Adrenal gland (tissue), 12 donors: ENCODE results near the gene CNTNAP2. TPM values are rescaled to one million over a fixed set of nuclear protein-coding genes. Genes with fewer than 3 reads are reported as not detected.
"Not testable (repeated sequence)": the region's sequence is repeated elsewhere in the genome, so short reads cannot be mapped to it uniquely, and the experiment has no call there.

Source experiments
- DNase-seq, 7 donors: peaks; one replicate each; pipeline ENCODE4 v3.0.0-alpha.2; 2019 to 2020
- H3K27ac ChIP-seq, 5 donors: fragments of 200-600 bp; sonication (generic) in 4 of 5; 1 replicate in 3 of 5; 2 replicates in 2 of 5; pipeline versions ENCODE4 v1.5.1 to v1.8.0; 2016 to 2020; ENCODE audit warnings: mild to moderate bottlenecking in 1 of 5
- H3K27me3 ChIP-seq: fragments of 200-600 bp; 2 replicates; pipeline ENCODE4 v1.8.0; 2021
- H3K36me3 ChIP-seq, 2 donors: fragments of 200-600 bp; replicated peaks in 1 of 2; 1 replicate in 1 of 2; 2 replicates in 1 of 2; pipeline versions ENCODE4 v1.5.1 to v1.8.0; 2018 to 2022
- H3K4me1 ChIP-seq, 2 donors: fragments of 200-600 bp; replicated peaks in 1 of 2; 1 replicate in 1 of 2; 2 replicates in 1 of 2; pipeline versions ENCODE4 v1.5.1 to v1.8.0; 2018 to 2021
- H3K4me3 ChIP-seq, 4 donors: fragments of 200-600 bp; sonication (generic) in 3 of 4; one replicate each; pipeline ENCODE4 v1.5.1; 2016 to 2018
- H3K9me3 ChIP-seq, 3 donors: fragments of 200-600 bp; sonication (generic) in 1 of 3; replicated peaks in 1 of 3; 1 replicate in 2 of 3; 2 replicates in 1 of 3; pipeline versions ENCODE4 v1.5.1 to v1.8.0; 2016 to 2021
- POLR2A ChIP-seq, 2 donors: fragments of 450-650 bp; IDR thresholded peaks; one replicate each; pipeline ENCODE4 v1.6.1; 2017; ENCODE audit warnings: antibody characterized with exemption in 2 of 2, mild to moderate bottlenecking in 2 of 2, moderate library complexity in 1 of 2
- WGBS, 4 donors: extraction: QIAGEN DNeasy Blood & Tissue Kit in 2 of 4; methylation state at CpG; one replicate each; pipeline versions ENCODE4 v1.1.5 to v1.1.7; 2013 to 2017; 5-methylcytosine and 5-hydroxymethylcytosine counted together
- intact Hi-C, 2 donors: fragments of 100-400 bp; cut with DNase I; formaldehyde crosslinking; loops; one replicate each; pipeline versions ENCODE4 v1.14.1 to v1.15.0; 2022 to 2023
- polyA plus RNA-seq, 3 donors: library from polyadenylated mRNA; stranded (reverse); fragments of 200-250 nt in 2 of 3; fragments of 350-450 nt in 1 of 3; fragmentation: Illumina TruSeq in 1 of 3; extraction: RNeasy Lipid Tissue Mini Kit (QIAGEN cat#74804) in 1 of 3; gene quantifications; one replicate each; pipeline ENCODE4 v1.2.3, GENCODE V29; 2013 to 2014
- total RNA-seq, 9 donors: library from RNA; depleted of rRNA in 4 of 9; stranded (reverse); fragments of >200 nt in 4 of 9; fragments of 120-200 nt in 1 of 9; fragmentation: NEBNext Ultra II Directional in 1 of 9; extraction: Animal tissue kit (Norgen Biotek cat#: 25700) in 1 of 9; gene quantifications; one replicate each; pipeline versions ENCODE4 v1.1.0 to v1.2.4, GENCODE V29; 2013 to 2023
- TF ChIP-seq, protein P1 (sequence below), 6 experiments: fragments of 450-650 bp in 4 of 6; fragments of 200-600 bp in 2 of 6; sonication (generic) in 1 of 6; IDR thresholded peaks; 1 replicate in 5 of 6; 2 replicates in 1 of 6; pipeline versions ENCODE4 v1.5.1 to v1.8.0; 2016 to 2021; ENCODE audit warnings: antibody characterized with exemption in 6 of 6, mild to moderate bottlenecking in 2 of 6, moderate library complexity in 1 of 6
- donor health status: healthy with polysubstance abuse.
- donor health status: Bipolar disorder and iron deficiency.
- donor health status: DM: yes; HTN: yes; CAD: no.
- donor health status: DM: no; HTN: no; CAD: no.
- donor health status: DM: no; HTN: no; CAD: no.
- donor health status: DM: yes; HTN: yes; CAD: no.

The CNTNAP2 gene
- total and polyA plus RNA-seq, 12 donors, result 0.14 to 6.3 (median 1.8) TPM; not detected in 2

GRCh38 chr7:146242661-146243060 lies 126.1 kb downstream of the CNTNAP2 start:
- H3K36me3 ChIP-seq, result no peaks in the 10 kb centered on the region
- no peak overlapping the region for H3K4me3 ChIP-seq
- DNase-seq, result no peak
- no peak overlapping the region for H3K27ac ChIP-seq
- intact Hi-C loops, result no loop called here
- no peaks in the 10 kb centered on the region for H3K27me3 ChIP-seq
- H3K9me3 ChIP-seq, result no peaks in the 10 kb centered on the region
- TF ChIP-seq POLR2A (IDR thresholded peaks at IDR 0.05), result no peak
- TF ChIP-seq, protein P1, sequence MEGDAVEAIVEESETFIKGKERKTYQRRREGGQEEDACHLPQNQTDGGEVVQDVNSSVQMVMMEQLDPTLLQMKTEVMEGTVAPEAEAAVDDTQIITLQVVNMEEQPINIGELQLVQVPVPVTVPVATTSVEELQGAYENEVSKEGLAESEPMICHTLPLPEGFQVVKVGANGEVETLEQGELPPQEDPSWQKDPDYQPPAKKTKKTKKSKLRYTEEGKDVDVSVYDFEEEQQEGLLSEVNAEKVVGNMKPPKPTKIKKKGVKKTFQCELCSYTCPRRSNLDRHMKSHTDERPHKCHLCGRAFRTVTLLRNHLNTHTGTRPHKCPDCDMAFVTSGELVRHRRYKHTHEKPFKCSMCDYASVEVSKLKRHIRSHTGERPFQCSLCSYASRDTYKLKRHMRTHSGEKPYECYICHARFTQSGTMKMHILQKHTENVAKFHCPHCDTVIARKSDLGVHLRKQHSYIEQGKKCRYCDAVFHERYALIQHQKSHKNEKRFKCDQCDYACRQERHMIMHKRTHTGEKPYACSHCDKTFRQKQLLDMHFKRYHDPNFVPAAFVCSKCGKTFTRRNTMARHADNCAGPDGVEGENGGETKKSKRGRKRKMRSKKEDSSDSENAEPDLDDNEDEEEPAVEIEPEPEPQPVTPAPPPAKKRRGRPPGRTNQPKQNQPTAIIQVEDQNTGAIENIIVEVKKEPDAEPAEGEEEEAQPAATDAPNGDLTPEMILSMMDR (IDR thresholded peaks at IDR 0.05), result no peak
- H3K4me1 ChIP-seq, result no peaks in the 10 kb centered on the region

- H3K4me1 ChIP-seq, intact Hi-C loops, H3K9me3 ChIP-seq, H3K4me3 ChIP-seq, H3K27me3 ChIP-seq, DNase-seq, H3K27ac ChIP-seq, H3K36me3 ChIP-seq: not testable (repeated sequence)
- WGBS, 4 donors, result 28 to 62% (median 40%) methylated on average over 14 to 15 of the region's 15 CpGs
Measured at GRCh38 chr7:146247991-146248390, 131.4 kb downstream of the CNTNAP2 start.

- intact Hi-C loops, result not testable (repeated sequence)
Measured at GRCh38 chr7:146248744-146249143, 132.1 kb downstream of the CNTNAP2 start.

DNA sequence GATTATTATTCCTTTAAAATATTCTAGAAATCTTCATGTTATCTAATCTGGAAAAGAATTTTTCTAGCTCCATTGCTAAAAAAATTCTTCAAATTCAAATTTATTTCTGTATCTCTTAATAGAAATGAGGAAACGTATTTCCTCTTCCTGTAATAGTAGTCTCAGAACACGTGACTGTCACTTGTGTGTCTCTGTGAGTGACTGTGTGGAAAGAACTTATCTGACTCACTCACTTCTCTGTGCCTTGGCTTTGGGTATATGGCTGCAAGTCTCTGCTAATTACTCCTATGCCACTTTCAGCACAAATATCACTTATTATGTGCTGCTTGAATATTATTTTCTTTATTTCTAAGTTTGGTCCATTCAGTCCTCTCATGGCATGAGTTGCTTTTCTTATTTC lies 132.7 kb downstream of the CNTNAP2 start:
- Histone ChIP-seq H3K27me3 (no peaks in the 10 kb centered on the region), H3K9me3 (no peaks in the 10 kb centered on the region), H3K4me3 (no peak overlapping the region), H3K36me3 (no peaks in the 10 kb centered on the region), H3K27ac (no peak overlapping the region), H3K4me1 (no peaks in the 10 kb centered on the region)
- TF ChIP-seq POLR2A (IDR thresholded peaks at IDR 0.05), result no peak
- TF ChIP-seq, protein P1 (IDR thresholded peaks at IDR 0.05), result no peak
- 38 to 50% (median 46%) methylated on average over 2 of the region's 2 CpGs for WGBS, 4 donors
- intact Hi-C loops, result no loop called here
- DNase-seq, result no peak

More at GRCh38 chr7:146248744-146249143, 132.1 kb downstream of the CNTNAP2 start:
- H3K27me3 ChIP-seq, H3K27ac ChIP-seq, H3K9me3 ChIP-seq, H3K36me3 ChIP-seq, DNase-seq, H3K4me1 ChIP-seq, H3K4me3 ChIP-seq: not testable (repeated sequence)
- WGBS, 4 donors, result 35 to 46% (median 40%) methylated on average over 7 of the region's 7 CpGs

DNA sequence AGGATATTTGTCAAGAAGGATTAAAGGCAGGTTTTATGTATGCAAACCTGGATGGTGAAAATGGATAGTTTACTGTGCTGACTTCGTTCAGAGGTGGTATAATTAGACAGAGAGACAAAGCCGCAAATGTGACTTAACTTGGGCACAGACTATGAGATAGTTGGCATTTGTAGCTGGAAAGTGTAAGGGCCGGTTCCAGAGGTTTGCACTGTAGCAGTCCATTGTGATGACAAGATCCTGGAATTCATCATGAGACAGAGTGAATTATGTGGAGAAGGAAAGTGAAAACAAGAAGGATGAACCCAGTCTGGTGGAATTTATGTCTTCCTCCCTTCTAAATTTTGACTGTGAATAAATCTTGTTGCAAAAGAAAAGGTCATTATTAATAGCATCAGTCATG lies 139.0 kb downstream of the CNTNAP2 start:
- Histone ChIP-seq H3K27me3 (no peaks in the 10 kb centered on the region), H3K4me3 (no peak overlapping the region), H3K36me3 (no peaks in the 10 kb centered on the region), H3K4me1 (no peaks in the 10 kb centered on the region), H3K9me3 (no peaks in the 10 kb centered on the region), H3K27ac (no peak overlapping the region)
- 58 to 67% (median 59%) methylated on average over 3 of the region's 3 CpGs for WGBS, 4 donors
- TF ChIP-seq POLR2A (IDR thresholded peaks at IDR 0.05), result no peak
- TF ChIP-seq, protein P1 (IDR thresholded peaks at IDR 0.05), result no peak
- intact Hi-C loops, result no loop called here
- no peak for DNase-seq
